OCI-LY1 (cell line): ENCODE data around the gene CASD1.

Source experiments
- H2AFZ ChIP-seq: fragments of 200-600 bp; sonication (generic), shearing (Covaris generic); 2 replicates; pipeline ENCODE4 v1.6.0; 2014; ENCODE audit warnings: antibody characterized with exemption, mild to moderate bottlenecking, low read length
- H3F3A ChIP-seq: fragments of 200-600 bp; sonication (generic), shearing (Covaris generic); 2 replicates; pipeline ENCODE4 v1.6.0; 2014; ENCODE audit warnings: mild to moderate bottlenecking, antibody characterized with exemption, low read length, moderate library complexity; ENCODE audit not compliant: insufficient read depth
- H3K27ac ChIP-seq: fragments of 200-600 bp; sonication (generic); 2 replicates; pipeline ENCODE4 v1.5.1; 2014; ENCODE audit warnings: low read length, mixed run types, mild to moderate bottlenecking, low read depth; ENCODE audit not compliant: poor library complexity, severe bottlenecking
- H3K27me3 ChIP-seq: fragments of 200-600 bp; sonication (generic); 2 replicates; pipeline ENCODE4 v1.6.0; 2014; ENCODE audit warnings: antibody characterized with exemption, mild to moderate bottlenecking, low read length, moderate library complexity; ENCODE audit not compliant: insufficient read depth
- H3K36me3 ChIP-seq: fragments of 200-600 bp; sonication (generic); 2 replicates; pipeline ENCODE4 v1.6.1; 2014; ENCODE audit warnings: mild to moderate bottlenecking, antibody characterized with exemption, low read length, moderate library complexity, mixed read lengths; ENCODE audit not compliant: insufficient read depth
- H3K4me1 ChIP-seq: fragments of 200-600 bp; sonication (generic); 2 replicates; pipeline ENCODE4 v1.5.1; 2014; ENCODE audit warnings: mild to moderate bottlenecking, low read length, moderate library complexity; ENCODE audit not compliant: insufficient read depth, severe bottlenecking
- H3K4me2 ChIP-seq: fragments of 200-600 bp; sonication (generic), shearing (Covaris generic); 2 replicates; pipeline ENCODE4 v1.6.1; 2014; ENCODE audit warnings: low read length
- H3K4me3 ChIP-seq: fragments of 200-600 bp; sonication (generic); 2 replicates; pipeline ENCODE4 v1.5.1; 2014; ENCODE audit warnings: low read length, low read depth, mild to moderate bottlenecking, mixed read lengths; ENCODE audit not compliant: poor library complexity, severe bottlenecking
- H3K79me2 ChIP-seq: fragments of 200-600 bp; shearing (Covaris generic); 2 replicates; pipeline ENCODE4 v1.6.1; 2016; ENCODE audit warnings: mixed run types, low read length, mixed read lengths; ENCODE audit not compliant: insufficient read depth
- H3K9ac ChIP-seq: fragments of 200-600 bp; sonication (generic), shearing (Covaris generic); 2 replicates; pipeline ENCODE4 v1.6.1; 2014; ENCODE audit warnings: mild to moderate bottlenecking, low read length, mixed read lengths
- H3K9me2 ChIP-seq: fragments of 200-600 bp; sonication (generic), shearing (Covaris generic); 2 replicates; pipeline ENCODE4 v1.6.1; 2014; ENCODE audit warnings: low read depth, mild to moderate bottlenecking, low read length, mixed read lengths
- H3K9me3 ChIP-seq: fragments of 200-600 bp; shearing (Covaris generic); 2 replicates; pipeline ENCODE4 v1.6.1; 2014; ENCODE audit warnings: low read length, mixed read lengths
- H4K20me1 ChIP-seq: fragments of 200-600 bp; sonication (generic), shearing (Covaris generic); 2 replicates; pipeline ENCODE4 v1.6.0; 2016; ENCODE audit warnings: mild to moderate bottlenecking, low read length; ENCODE audit not compliant: insufficient read depth
- EZH2 ChIP-seq: fragments of 200-600 bp; sonication (generic), shearing (Covaris generic); IDR thresholded peaks from 2 replicates; pipeline ENCODE4 v1.8.0; 2017; ENCODE audit warnings: borderline replicate concordance, mixed run types, mild to moderate bottlenecking, antibody characterized with exemption, low read length, moderate library complexity, mixed read lengths
- TF ChIP-seq, protein P1 (sequence below): fragments of 200-600 bp; sonication (generic), shearing (Covaris generic); IDR thresholded peaks from 2 replicates; pipeline ENCODE4 v1.5.1; 2017; ENCODE audit warnings: mild to moderate bottlenecking, antibody characterized with exemption, low read length, moderate library complexity, mixed read lengths

The CASD1 gene

GRCh38 chr7:94605031-94605430, 95.4 kb downstream of the CASD1 start:
- peaks cover 6% of the 10 kb centered on the region; the same call in 1 of the 2 replicates for H3K36me3 ChIP-seq
- no peaks in the 10 kb centered on the region for H3K9me3 ChIP-seq
- no peak overlapping the region for H3K4me2 ChIP-seq
- no peaks in the 10 kb centered on the region for H3K79me2 ChIP-seq
- H3K4me3 ChIP-seq = no peak overlapping the region
- TF ChIP-seq, protein P1, sequence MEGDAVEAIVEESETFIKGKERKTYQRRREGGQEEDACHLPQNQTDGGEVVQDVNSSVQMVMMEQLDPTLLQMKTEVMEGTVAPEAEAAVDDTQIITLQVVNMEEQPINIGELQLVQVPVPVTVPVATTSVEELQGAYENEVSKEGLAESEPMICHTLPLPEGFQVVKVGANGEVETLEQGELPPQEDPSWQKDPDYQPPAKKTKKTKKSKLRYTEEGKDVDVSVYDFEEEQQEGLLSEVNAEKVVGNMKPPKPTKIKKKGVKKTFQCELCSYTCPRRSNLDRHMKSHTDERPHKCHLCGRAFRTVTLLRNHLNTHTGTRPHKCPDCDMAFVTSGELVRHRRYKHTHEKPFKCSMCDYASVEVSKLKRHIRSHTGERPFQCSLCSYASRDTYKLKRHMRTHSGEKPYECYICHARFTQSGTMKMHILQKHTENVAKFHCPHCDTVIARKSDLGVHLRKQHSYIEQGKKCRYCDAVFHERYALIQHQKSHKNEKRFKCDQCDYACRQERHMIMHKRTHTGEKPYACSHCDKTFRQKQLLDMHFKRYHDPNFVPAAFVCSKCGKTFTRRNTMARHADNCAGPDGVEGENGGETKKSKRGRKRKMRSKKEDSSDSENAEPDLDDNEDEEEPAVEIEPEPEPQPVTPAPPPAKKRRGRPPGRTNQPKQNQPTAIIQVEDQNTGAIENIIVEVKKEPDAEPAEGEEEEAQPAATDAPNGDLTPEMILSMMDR = no peak
- no peak for TF ChIP-seq EZH2
- no peaks in the 10 kb centered on the region for H3F3A ChIP-seq
- H3K9ac ChIP-seq = no peak overlapping the region
- H3K9me2 ChIP-seq = no peaks in the 10 kb centered on the region
- no peak overlapping the region for H2AFZ ChIP-seq
- no peaks in the 10 kb centered on the region for H4K20me1 ChIP-seq
- no peaks in the 10 kb centered on the region for H3K4me1 ChIP-seq
- no peak overlapping the region for H3K27ac ChIP-seq
- no peaks in the 10 kb centered on the region for H3K27me3 ChIP-seq
